Measurements from ENCODE around the gene TSSK2. TPM values are rescaled to one million over a fixed set of nuclear protein-coding genes. Genes with fewer than 3 reads are reported as not detected.

The TSSK2 gene
- total RNA-seq, 4 donors from 2014 or later, result 0.19 to 0.33 (median 0.25) TPM; not detected in 1

- intact Hi-C loops (cut with DNase I; ENCODE audit: low total_unique reads), result no loop called here
- Histone ChIP-seq H3K27ac (peak overlapping the region; percentile 24 to 67 (median 54)), H3K36me3 (peaks cover 0 to 9% of the 10 kb centered on the region in 2 donors), H3K4me3 (no peak overlapping the region), H3K9me3 (no peaks in the 10 kb centered on the region), H3K4me1 (peaks cover 20 to 33% of the 10 kb centered on the region in 2 donors), H3K27me3 (no peaks in the 10 kb centered on the region)
- TF ChIP-seq, protein P1, sequence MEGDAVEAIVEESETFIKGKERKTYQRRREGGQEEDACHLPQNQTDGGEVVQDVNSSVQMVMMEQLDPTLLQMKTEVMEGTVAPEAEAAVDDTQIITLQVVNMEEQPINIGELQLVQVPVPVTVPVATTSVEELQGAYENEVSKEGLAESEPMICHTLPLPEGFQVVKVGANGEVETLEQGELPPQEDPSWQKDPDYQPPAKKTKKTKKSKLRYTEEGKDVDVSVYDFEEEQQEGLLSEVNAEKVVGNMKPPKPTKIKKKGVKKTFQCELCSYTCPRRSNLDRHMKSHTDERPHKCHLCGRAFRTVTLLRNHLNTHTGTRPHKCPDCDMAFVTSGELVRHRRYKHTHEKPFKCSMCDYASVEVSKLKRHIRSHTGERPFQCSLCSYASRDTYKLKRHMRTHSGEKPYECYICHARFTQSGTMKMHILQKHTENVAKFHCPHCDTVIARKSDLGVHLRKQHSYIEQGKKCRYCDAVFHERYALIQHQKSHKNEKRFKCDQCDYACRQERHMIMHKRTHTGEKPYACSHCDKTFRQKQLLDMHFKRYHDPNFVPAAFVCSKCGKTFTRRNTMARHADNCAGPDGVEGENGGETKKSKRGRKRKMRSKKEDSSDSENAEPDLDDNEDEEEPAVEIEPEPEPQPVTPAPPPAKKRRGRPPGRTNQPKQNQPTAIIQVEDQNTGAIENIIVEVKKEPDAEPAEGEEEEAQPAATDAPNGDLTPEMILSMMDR (IDR thresholded peaks at IDR 0.05 in 4 of 5, conservative IDR thresholded peaks at IDR 0.05 in 1 of 5), result peak in 1 of 5 experiments; percentile 22
- no peak for TF ChIP-seq POLR2A (IDR thresholded peaks at IDR 0.05)
- DNase-seq (no peak), ATAC-seq (peak; percentile 66 to 67)
- in situ Hi-C loops (cut with MboI; ENCODE audit: low sequenced_read_pairs in 4 of 4), result no loop called here
Measured at GRCh38 chr22:19085233-19085718, 45.8 kb upstream of the TSSK2 start.

- Histone ChIP-seq H3K9me3 (no peaks in the 10 kb centered on the region), H3K4me1 (peaks cover 20 to 33% of the 10 kb centered on the region in 2 donors), H3K27me3 (no peaks in the 10 kb centered on the region), H3K4me3 (no peak overlapping the region), H3K36me3 (peaks cover 0 to 9% of the 10 kb centered on the region in 2 donors), H3K27ac (peak overlapping the region; percentile 33 to 67 (median 54))
- intact Hi-C loops (cut with DNase I; ENCODE audit: low total_unique reads), result no loop called here
- in situ Hi-C loops (cut with MboI; ENCODE audit: low sequenced_read_pairs in 4 of 4), result no loop called here
- peak in 1 of 2 donors; percentile 31 for ATAC-seq
- TF ChIP-seq, protein P1 (IDR thresholded peaks at IDR 0.05 in 4 of 5, conservative IDR thresholded peaks at IDR 0.05 in 1 of 5), result no peak
- TF ChIP-seq POLR2A (IDR thresholded peaks at IDR 0.05), result no peak
- no peak for DNase-seq
Measured at GRCh38 chr22:19086417-19086816, 44.7 kb upstream of the TSSK2 start.

- Histone ChIP-seq H3K27ac (peak overlapping the region in 3 of 4 donors; percentile 53 to 67 (median 54)), H3K9me3 (no peaks in the 10 kb centered on the region), H3K4me1 (peaks cover 20 to 33% of the 10 kb centered on the region in 2 donors), H3K27me3 (no peaks in the 10 kb centered on the region), H3K4me3 (no peak overlapping the region), H3K36me3 (peaks cover 0 to 9% of the 10 kb centered on the region in 2 donors)
- peak; percentile 17 to 25 for ATAC-seq
- in situ Hi-C loops (cut with MboI; ENCODE audit: low sequenced_read_pairs in 4 of 4), result no loop called here
- TF ChIP-seq, protein P1 (IDR thresholded peaks at IDR 0.05 in 4 of 5, conservative IDR thresholded peaks at IDR 0.05 in 1 of 5), result no peak
- TF ChIP-seq POLR2A (IDR thresholded peaks at IDR 0.05), result no peak
- intact Hi-C loops (cut with DNase I; ENCODE audit: low total_unique reads), result no loop called here
- DNase-seq, result no peak
Measured at GRCh38 chr22:19086896-19087295, 44.2 kb upstream of the TSSK2 start.

DNA sequence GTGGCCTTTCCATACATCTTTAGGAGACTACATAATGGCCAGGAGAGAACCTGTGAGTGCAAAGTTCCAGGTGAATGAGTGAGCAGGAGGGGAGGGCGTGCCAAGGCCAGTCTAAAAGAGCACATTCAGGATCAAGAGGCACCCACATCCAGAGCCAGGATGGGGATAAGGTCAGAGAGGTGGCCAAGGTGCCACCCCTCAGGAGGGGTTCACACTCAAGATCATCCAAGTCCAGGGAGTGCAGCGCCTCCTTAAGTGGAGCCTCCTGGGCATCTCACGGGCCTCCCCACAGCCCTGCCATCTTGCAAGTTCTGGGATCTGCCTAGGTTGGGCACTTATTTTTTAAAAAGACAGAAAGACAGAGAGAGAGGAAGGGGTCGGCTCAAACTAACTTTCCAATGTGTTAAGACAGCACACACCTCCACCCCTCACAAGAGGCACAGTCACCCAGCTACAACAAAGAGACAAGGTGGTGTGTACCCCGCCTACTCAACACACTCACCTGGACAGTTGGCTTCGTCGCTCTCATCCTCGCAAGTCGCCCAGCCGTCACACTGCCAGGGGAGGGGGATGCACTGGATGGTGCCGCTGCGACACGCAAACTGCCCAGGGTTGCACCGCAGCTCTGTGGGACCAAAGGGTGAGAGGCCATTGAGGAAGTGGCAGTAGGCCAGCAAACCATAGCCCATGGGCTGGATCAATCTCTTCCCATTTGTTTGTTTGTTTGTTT lies 42.1 kb upstream of the TSSK2 start:
- peaks cover 20 to 33% of the 10 kb centered on the region in 2 donors for H3K4me1 ChIP-seq
- intact Hi-C loops (cut with DNase I; ENCODE audit: low total_unique reads) (no loop called here), in situ Hi-C loops (cut with MboI; ENCODE audit: low sequenced_read_pairs in 4 of 4) (no loop called here)
- H3K36me3 ChIP-seq, result peaks cover 0 to 9% of the 10 kb centered on the region in 2 donors
- no peak overlapping the region for H3K4me3 ChIP-seq
- ATAC-seq (no peak), DNase-seq (no peak)
- H3K27ac ChIP-seq, result no peak overlapping the region
- TF ChIP-seq, protein P1 (IDR thresholded peaks at IDR 0.05 in 4 of 5, conservative IDR thresholded peaks at IDR 0.05 in 1 of 5), result no peak
- TF ChIP-seq POLR2A (IDR thresholded peaks at IDR 0.05), result no peak
- H3K9me3 ChIP-seq, result no peaks in the 10 kb centered on the region
- no peaks in the 10 kb centered on the region for H3K27me3 ChIP-seq

All from gastrocnemius medialis (tissue), 4 donors.